HepG2 (cell line): ENCODE measurements around the gene MAMDC2. TPM values are rescaled to one million over a fixed set of nuclear protein-coding genes. Genes with fewer than 3 reads are reported as not detected.

Experiments used
- ATAC-seq: fragments of 200-7000 bp; cut with Tn5 transposase; 3 replicates; pipeline ENCODE4 v1.9.1; 2020; ENCODE audit warnings: mild to moderate bottlenecking, moderate library complexity
- BruUV-seq: library from RNA; stranded (reverse); fragments of 400-500 nt; replicated peaks from 2 replicates; lab custom pipeline; 2021; lab: Mats Ljungman, UMichigan
- CTCF ChIA-PET: fragments of 300-600 bp; formaldehyde crosslinking; extraction: SDS; loops from one replicate; lab custom pipeline; 2021; ENCODE audit warnings: low total read pairs, inconsistent platforms, low intra/inter-chr PET ratio; lab: Yijun Ruan, JAX
- POLR2A ChIA-PET: fragments of 350-600 bp; sonication (Branson Sonifier 250); formaldehyde crosslinking; loops from one replicate; lab custom pipeline; 2020; ENCODE audit warnings: antibody characterized with exemption, inconsistent platforms; lab: Yijun Ruan, JAX
- DNase-seq: peaks from one replicate; pipeline ENCODE4 v3.0.0-alpha.2; 2015; ENCODE audit warnings: low spot score
- FAIRE-seq: peaks from 3 replicates; lab custom pipeline; 2011; peaks lifted over from hg19 to GRCh38; lab: Jason Lieb, UNC
- H2AFZ ChIP-seq: one replicate; pipeline ENCODE4 v1.6.1; 2011; ENCODE audit warnings: low read length, inconsistent platforms
- H3K27ac ChIP-seq: fragments of 300-600 bp; 3 replicates; pipeline ENCODE4 v1.8.0; 2011; ENCODE audit warnings: mixed run types, mild to moderate bottlenecking, mixed read lengths, low read length, inconsistent platforms; ENCODE audit not compliant: insufficient read depth; ENCODE audit errors: extremely low read length
- H3K27me3 ChIP-seq, 2 experiments: fragments of 200-600 bp in 1 of 2; 2 replicates in 1 of 2; 3 replicates in 1 of 2; pipeline versions ENCODE4 v1.6.0 to v1.8.0; 2011; ENCODE audit warnings: low read length in 2 of 2, mild to moderate bottlenecking in 2 of 2, moderate library complexity in 2 of 2, inconsistent platforms in 1 of 2; ENCODE audit not compliant: insufficient read depth in 2 of 2, control insufficient read depth in 1 of 2
- H3K36me3 ChIP-seq, 2 experiments: fragments of 200-600 bp in 1 of 2; replicated peaks in 1 of 2; 2 replicates in 1 of 2; 3 replicates in 1 of 2; pipeline versions ENCODE4 v1.5.1 to v1.8.0; 2011; ENCODE audit warnings: low read length in 2 of 2, inconsistent platforms in 1 of 2; ENCODE audit not compliant: insufficient read depth in 2 of 2, control insufficient read depth in 1 of 2
- H3K4me1 ChIP-seq: 2 replicates; pipeline ENCODE4 v1.5.1; 2012; ENCODE audit warnings: low read length, inconsistent platforms; ENCODE audit not compliant: insufficient read depth
- H3K4me2 ChIP-seq: 2 replicates; pipeline ENCODE4 v1.6.0; 2011; ENCODE audit warnings: low read depth, low read length, inconsistent platforms
- H3K4me3 ChIP-seq, 3 experiments: fragments of 200-600 bp in 1 of 3; sonication (generic), shearing (Covaris generic) in 1 of 3; replicated peaks in 1 of 3; 2 replicates each; pipeline ENCODE4 v1.5.1; 2011 to 2016; ENCODE audit warnings: low read length in 3 of 3, inconsistent platforms in 2 of 3, low read depth in 2 of 3, mild to moderate bottlenecking in 2 of 3, control low read depth in 1 of 3, mixed read lengths in 1 of 3; ENCODE audit not compliant: insufficient read depth in 1 of 3
- H3K79me2 ChIP-seq: one replicate; pipeline ENCODE4 v1.6.1; 2011; ENCODE audit warnings: low read length, inconsistent platforms; ENCODE audit not compliant: insufficient read depth
- H3K9ac ChIP-seq: 2 replicates; pipeline ENCODE4 v1.6.0; 2011; ENCODE audit warnings: mild to moderate bottlenecking, low read depth, low read length, inconsistent platforms; ENCODE audit not compliant: insufficient read depth
- H3K9me3 ChIP-seq: 2 replicates; pipeline ENCODE4 v1.5.1; 2012; ENCODE audit warnings: mild to moderate bottlenecking, low read length
- H4K20me1 ChIP-seq: 2 replicates; pipeline ENCODE4 v1.6.0; 2011; ENCODE audit warnings: inconsistent platforms, mild to moderate bottlenecking, low read length, moderate library complexity; ENCODE audit not compliant: insufficient read depth
- ARNT2 ChIP-seq: sonication (generic); formaldehyde crosslinking; IDR thresholded peaks from 2 replicates; pipeline ENCODE4 v1.8.0; 2022; ENCODE audit warnings: mild to moderate bottlenecking, low read depth, missing genetic modification reagents, moderate library complexity
- CHD4 ChIP-seq: fragments of 200-600 bp; sonication (generic); IDR thresholded peaks from 2 replicates; pipeline ENCODE4 v1.7.0; 2017; ENCODE audit warnings: mild to moderate bottlenecking, low read length, borderline replicate concordance
- DDIT3 ChIP-seq: sonication (generic); formaldehyde crosslinking; IDR thresholded peaks from 2 replicates; pipeline ENCODE4 v1.4.0; 2020; ENCODE audit warnings: mild to moderate bottlenecking, missing genetic modification reagents
- DMAP1 ChIP-seq: IDR thresholded peaks from 2 replicates; pipeline ENCODE4 v1.6.1; 2016
- DNMT3B ChIP-seq: conservative IDR thresholded peaks from 2 replicates; pipeline ENCODE4 v1.6.1; 2016; ENCODE audit warnings: missing biosample characterization, control low read depth
- GATA4 ChIP-seq: sonication (generic); IDR thresholded peaks from 2 replicates; pipeline ENCODE4 v1.6.1; 2016; ENCODE audit warnings: antibody characterized with exemption, low read depth, borderline replicate concordance
- MAFF ChIP-seq: IDR thresholded peaks from 2 replicates; pipeline ENCODE4 v1.6.1; 2011; ENCODE audit warnings: low read depth, low read length, improper control_type of control experiment
- MAFK ChIP-seq, 2 experiments: IDR thresholded peaks in 1 of 2; conservative IDR thresholded peaks in 1 of 2; 2 replicates each; pipeline ENCODE4 v1.6.1; 2011; ENCODE audit warnings: improper control_type of control experiment in 2 of 2, low read length in 2 of 2
- NR2C2 ChIP-seq: sonication (generic); formaldehyde crosslinking; IDR thresholded peaks from 2 replicates; pipeline ENCODE4 v1.4.0; 2020; ENCODE audit warnings: missing genetic modification reagents, mild to moderate bottlenecking, moderate library complexity, borderline replicate concordance
- ZHX1 ChIP-seq: sonication (generic); formaldehyde crosslinking; IDR thresholded peaks from 2 replicates; pipeline ENCODE4 v1.8.1; 2022; ENCODE audit warnings: low read depth, mild to moderate bottlenecking, missing genetic modification reagents
- ZNF414 ChIP-seq: sonication (generic); formaldehyde crosslinking; IDR thresholded peaks from 2 replicates; pipeline ENCODE4 v1.5.0; 2020; ENCODE audit warnings: missing genetic modification reagents
- ZNF512 ChIP-seq: sonication (generic); formaldehyde crosslinking; IDR thresholded peaks from 2 replicates; pipeline ENCODE4 v1.4.0; 2020; ENCODE audit warnings: mild to moderate bottlenecking, missing genetic modification reagents
- WGBS: methylation state at CpG from one replicate; pipeline ENCODE4 v1.1.6; 2017; ENCODE audit warnings: low lambda C conversion rate; 5-methylcytosine and 5-hydroxymethylcytosine counted together
- in situ Hi-C: cut with HindIII; loops from 2 replicates; pipeline ENCODE4 v1.10.0; 2017; ENCODE audit warnings: low pct_unique_long_range_greater_than_20kb; ENCODE audit not compliant: extremely low pct_ligation_motif_present
- intact Hi-C: fragments of 100-400 bp; cut with micrococcal nuclease; formaldehyde crosslinking; loops from one replicate; pipeline ENCODE4 v1.10.0; 2022; ENCODE audit not compliant: unreplicated experiment
- polyA plus RNA-seq, 8 experiments: library from polyadenylated mRNA; depleted of rRNA in 3 of 8; stranded (reverse) in 7 of 8; unstranded in 1 of 8; fragments of >200 nt; fragmentation: Illumina TruSeq in 4 of 8; extraction: Trizol in 4 of 8; gene quantifications; 2 replicates each; pipeline versions ENCODE4 v1.2.1 to v1.2.3, GENCODE V29; 2011 to 2016; ENCODE audit warnings: low read depth in 4 of 8, missing spikeins in 1 of 8, mixed read lengths in 1 of 8; ENCODE audit not compliant: insufficient read depth in 1 of 8
- total RNA-seq, 5 experiments: library from RNA; depleted of rRNA; stranded (reverse); fragments of >200 nt; fragmentation: Illumina TruSeq; extraction: Trizol; gene quantifications; 2 replicates each; pipeline ENCODE4 v1.2.3, GENCODE V29; 2016; ENCODE audit warnings: low read depth in 1 of 5

The MAMDC2 gene
- total and polyA plus RNA-seq, 2 of the 13 experiments (the other 11 are each of a cell fraction or from before 2014, with no cell fraction given) = not detected

- H4K20me1 ChIP-seq = no peaks in the 10 kb centered on the region
- DNase-seq (no peak), FAIRE-seq (no peak), ATAC-seq (no peak)
- H3K4me3 ChIP-seq = no peak overlapping the region
- WGBS = 95% methylated on average over 3 of the region's 3 CpGs
- H3K27ac ChIP-seq = no peak overlapping the region
- H3K36me3 ChIP-seq = no peaks in the 10 kb centered on the region
- in situ Hi-C loops = no loop called here
- BruUV-seq = no TSS peak
- no peak overlapping the region for H3K9ac ChIP-seq
- no peak overlapping the region for H2AFZ ChIP-seq
- no peak for TF ChIP-seq DMAP1 (CRISPR knock-in tag)
- no peak for TF ChIP-seq DDIT3 (CRISPR knock-in tag)
- TF ChIP-seq MAFF = peak; percentile 36; the same call in 1 of the 2 replicates
- no peak for TF ChIP-seq ZNF512 (CRISPR knock-in tag)
- no peak for TF ChIP-seq CHD4
- no peak for TF ChIP-seq ARNT2 (CRISPR knock-in tag)
- TF ChIP-seq NR2C2 (CRISPR knock-in tag) = no peak
- no peak for TF ChIP-seq ZHX1 (CRISPR knock-in tag)
- peak; percentile 21 to 48; a peak in 1 of 4 replicates for TF ChIP-seq MAFK (conservative IDR thresholded peaks at IDR 0.05 in 1 of 2, IDR thresholded peaks at IDR 0.05 in 1 of 2; ENCODE audit: low read length in 2 of 2)
- no peak for TF ChIP-seq DNMT3B (CRISPR knock-in tag)
- no peak for TF ChIP-seq GATA4
- no peak for TF ChIP-seq ZNF414 (CRISPR knock-in tag)
- intact Hi-C loops = no loop called here
- H3K27me3 ChIP-seq = no peaks in the 10 kb centered on the region
- H3K4me2 ChIP-seq = no peak overlapping the region
- H3K4me1 ChIP-seq = no peaks in the 10 kb centered on the region
- no peaks in the 10 kb centered on the region for H3K9me3 ChIP-seq
- H3K79me2 ChIP-seq = no peaks in the 10 kb centered on the region
- CTCF ChIA-PET = no interaction called here
- POLR2A ChIA-PET = no interaction called here
These were observed 113.1 kb downstream of the MAMDC2 start for GRCh38 chr9:70156729-70157128.
